AG08396 (cell line): Measurements from ENCODE around the gene TNP1.

ENCODE experiments used
- DNase-seq: peaks from one replicate; pipeline ENCODE4 v3.0.0; 2012; ENCODE audit warnings: low spot score, mixed read lengths

The TNP1 gene

GRCh38 chr2:216859944-216860343, at the start of gene TNP1:
Gene TNP1 (minus strand): TSS chr2:216860064. CDS start chr2:216860034, 30 bp downstream.
- no peak for DNase-seq

GRCh38 chr2:216908300-216908699, 48.4 kb upstream of the TNP1 start:
- no peak for DNase-seq

- DNase-seq, result no peak
These were observed 45.9 kb upstream of the TNP1 start for GRCh38 chr2:216905649-216906329.

- no peak for DNase-seq
These were observed 45.1 kb upstream of the TNP1 start for GRCh38 chr2:216904974-216905373.

- DNase-seq, result no peak
These were observed 44.7 kb upstream of the TNP1 start for GRCh38 chr2:216904554-216904953.

GRCh38 chr2:216903470-216903869, 43.6 kb upstream of the TNP1 start:
- no peak for DNase-seq

GRCh38 chr2:216901273-216901672, 41.4 kb upstream of the TNP1 start:
- DNase-seq, result no peak

- no peak for DNase-seq
These were observed 40.5 kb upstream of the TNP1 start for GRCh38 chr2:216900406-216900805.

GRCh38 chr2:216897561-216898203, 37.8 kb upstream of the TNP1 start:
- no peak for DNase-seq

GRCh38 chr2:216890138-216890537, 30.3 kb upstream of the TNP1 start:
- DNase-seq, result no peak

GRCh38 chr2:216888887-216889622, 29.2 kb upstream of the TNP1 start:
- DNase-seq, result no peak

- no peak for DNase-seq
These were observed 28.2 kb upstream of the TNP1 start for GRCh38 chr2:216888081-216888480.

- DNase-seq, result no peak
These were observed 27.3 kb upstream of the TNP1 start for GRCh38 chr2:216887138-216887537.

- no peak for DNase-seq
These were observed 25.3 kb upstream of the TNP1 start for GRCh38 chr2:216885117-216885553.

GRCh38 chr2:216884347-216884746, 24.5 kb upstream of the TNP1 start:
- no peak for DNase-seq

- DNase-seq, result no peak
These were observed 23.0 kb upstream of the TNP1 start for GRCh38 chr2:216882876-216883275.

- no peak for DNase-seq
These were observed 21.5 kb upstream of the TNP1 start for GRCh38 chr2:216881411-216881810.

- peak; percentile 38 for DNase-seq
These were observed 20.8 kb upstream of the TNP1 start for GRCh38 chr2:216880509-216881184.

- no peak for DNase-seq
These were observed 20.1 kb upstream of the TNP1 start for GRCh38 chr2:216879727-216880508.

- DNase-seq, result no peak
These were observed 18.2 kb upstream of the TNP1 start for GRCh38 chr2:216878072-216878471.

GRCh38 chr2:216877085-216877484, 17.2 kb upstream of the TNP1 start:
- no peak for DNase-seq

- DNase-seq, result no peak
These were observed 16.0 kb upstream of the TNP1 start for GRCh38 chr2:216875862-216876261.
